Caco-2 (cell line): Measurements from ENCODE around the gene FSHR. TPM values are rescaled to one million over a fixed set of nuclear protein-coding genes. Genes with fewer than 3 reads are reported as not detected.

Experiments used
- BruUV-seq: library from RNA; stranded (reverse); fragments of 400-500 nt; replicated peaks from 2 replicates; lab custom pipeline; 2021; lab: Mats Ljungman, UMichigan
- CTCF ChIA-PET: fragments of 300-600 bp; sonication (Branson Sonifier 250); formaldehyde crosslinking; loops from one replicate; lab custom pipeline; 2022; ENCODE audit warnings: antibody characterized with exemption; lab: Charles Lee
- POLR2A ChIA-PET: fragments of 300-600 bp; sonication (Branson Sonifier 250); formaldehyde crosslinking; loops from one replicate; lab custom pipeline; 2022; ENCODE audit warnings: antibody characterized with exemption; lab: Charles Lee
- DNase-seq, 2 experiments: peaks; one replicate each; pipeline versions ENCODE4 v3.0.0 to v3.0.0-alpha.2; 2020 to 2022
- H3K27me3 ChIP-seq: replicated peaks from 2 replicates; pipeline ENCODE4 v1.6.0; 2011; ENCODE audit warnings: low read length; ENCODE audit not compliant: control insufficient read depth, insufficient read depth
- H3K36me3 ChIP-seq: 2 replicates; pipeline ENCODE4 v1.5.1; 2011; ENCODE audit warnings: low read length; ENCODE audit not compliant: control insufficient read depth, insufficient read depth
- H3K4me1 ChIP-seq: fragments of 250-450 bp; sonication (Bioruptor Pico); 2 replicates; pipeline ENCODE4 v1.5.1; 2020; ENCODE audit warnings: mild to moderate bottlenecking
- H3K4me3 ChIP-seq: 2 replicates; pipeline ENCODE4 v1.5.1; 2011; ENCODE audit warnings: low read depth, mild to moderate bottlenecking, control low read depth, low read length
- H3K9me3 ChIP-seq: fragments of 250-450 bp; sonication (Bioruptor Pico); 2 replicates; pipeline ENCODE4 v1.5.1; 2020; ENCODE audit warnings: mild to moderate bottlenecking, moderate library complexity
- H3K27ac Mint-ChIP-seq: one replicate; pipeline ENCODE4 v1.8.0; 2022; ENCODE audit warnings: mixed read lengths; ENCODE audit not compliant: unreplicated experiment
- H3K27me3 Mint-ChIP-seq: one replicate; pipeline ENCODE4 v1.8.0; 2022; ENCODE audit warnings: mixed read lengths; ENCODE audit not compliant: insufficient read depth, unreplicated experiment
- H3K36me3 Mint-ChIP-seq: one replicate; pipeline ENCODE4 v1.8.0; 2022; ENCODE audit warnings: mild to moderate bottlenecking, mixed read lengths; ENCODE audit not compliant: insufficient read depth, unreplicated experiment
- H3K4me1 Mint-ChIP-seq: one replicate; pipeline ENCODE4 v1.8.0; 2022; ENCODE audit warnings: low read depth, mixed read lengths; ENCODE audit not compliant: unreplicated experiment
- H3K4me3 Mint-ChIP-seq: one replicate; pipeline ENCODE4 v1.8.0; 2022; ENCODE audit warnings: mild to moderate bottlenecking, moderate library complexity, mixed read lengths; ENCODE audit not compliant: unreplicated experiment
- H3K9me3 Mint-ChIP-seq: one replicate; pipeline ENCODE4 v1.8.0; 2022; ENCODE audit warnings: mixed read lengths; ENCODE audit not compliant: unreplicated experiment
- intact Hi-C: fragments of 100-400 bp; cut with micrococcal nuclease; formaldehyde crosslinking; loops from one replicate; pipeline ENCODE4 v1.10.0; 2022; ENCODE audit not compliant: unreplicated experiment
- total RNA-seq: library from RNA; stranded (reverse); gene quantifications from 2 replicates; pipeline ENCODE4 v1.2.3, GENCODE V29; 2022
- TF ChIP-seq, protein P1 (sequence below), 2 experiments: fragments of 200-600 bp in 1 of 2; IDR thresholded peaks; 1 replicate in 1 of 2; 2 replicates in 1 of 2; pipeline versions ENCODE4 v1.5.1 to v1.8.0; 2011 to 2022; ENCODE audit warnings: antibody characterized with exemption in 1 of 2, control low read depth in 1 of 2, inconsistent platforms in 1 of 2, low read depth in 1 of 2, low read length in 1 of 2, mild to moderate bottlenecking in 1 of 2, moderate library complexity in 1 of 2; ENCODE audit not compliant: insufficient read depth in 1 of 2, severe bottlenecking in 1 of 2, unreplicated experiment in 1 of 2

FSHR gene
- total RNA-seq, 1 experiment from 2014 or later, result 0.41 TPM

DNA sequence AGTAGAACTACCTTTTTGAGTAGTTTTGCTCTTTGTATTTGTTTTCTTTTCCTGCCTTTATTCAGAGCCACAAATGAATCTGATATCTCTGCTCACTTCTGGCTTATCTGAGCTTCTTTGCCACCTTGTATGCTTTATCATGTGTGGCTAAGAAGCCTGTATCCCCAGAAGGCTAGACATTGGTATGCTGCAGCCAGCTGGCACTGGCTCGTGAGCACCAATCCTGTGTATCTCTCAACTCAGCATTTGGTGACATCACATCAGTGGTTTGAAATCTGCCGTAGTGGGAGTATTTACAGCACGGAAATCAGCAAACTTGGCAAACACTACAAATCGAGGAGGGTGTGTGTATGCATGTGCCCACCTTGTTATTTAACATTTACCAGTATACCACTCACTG, 215.1 kb downstream of the FSHR start:
- no TSS peak for BruUV-seq
- POLR2A ChIA-PET, result no interaction called here
- H3K36me3 Mint-ChIP-seq, result no peaks in the 10 kb centered on the region
- Histone ChIP-seq H3K27me3 (no peaks in the 10 kb centered on the region; the same call in 1 of the 2 replicates), H3K4me3 (no peak overlapping the region), H3K36me3 (no peaks in the 10 kb centered on the region), H3K9me3 (no peaks in the 10 kb centered on the region), H3K4me1 (no peaks in the 10 kb centered on the region)
- H3K4me3 Mint-ChIP-seq, result no peak overlapping the region
- H3K27ac Mint-ChIP-seq, result no peak overlapping the region
- TF ChIP-seq, protein P1, sequence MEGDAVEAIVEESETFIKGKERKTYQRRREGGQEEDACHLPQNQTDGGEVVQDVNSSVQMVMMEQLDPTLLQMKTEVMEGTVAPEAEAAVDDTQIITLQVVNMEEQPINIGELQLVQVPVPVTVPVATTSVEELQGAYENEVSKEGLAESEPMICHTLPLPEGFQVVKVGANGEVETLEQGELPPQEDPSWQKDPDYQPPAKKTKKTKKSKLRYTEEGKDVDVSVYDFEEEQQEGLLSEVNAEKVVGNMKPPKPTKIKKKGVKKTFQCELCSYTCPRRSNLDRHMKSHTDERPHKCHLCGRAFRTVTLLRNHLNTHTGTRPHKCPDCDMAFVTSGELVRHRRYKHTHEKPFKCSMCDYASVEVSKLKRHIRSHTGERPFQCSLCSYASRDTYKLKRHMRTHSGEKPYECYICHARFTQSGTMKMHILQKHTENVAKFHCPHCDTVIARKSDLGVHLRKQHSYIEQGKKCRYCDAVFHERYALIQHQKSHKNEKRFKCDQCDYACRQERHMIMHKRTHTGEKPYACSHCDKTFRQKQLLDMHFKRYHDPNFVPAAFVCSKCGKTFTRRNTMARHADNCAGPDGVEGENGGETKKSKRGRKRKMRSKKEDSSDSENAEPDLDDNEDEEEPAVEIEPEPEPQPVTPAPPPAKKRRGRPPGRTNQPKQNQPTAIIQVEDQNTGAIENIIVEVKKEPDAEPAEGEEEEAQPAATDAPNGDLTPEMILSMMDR (IDR thresholded peaks at IDR 0.05; ENCODE audit: insufficient read depth in 1 of 2, low read depth in 1 of 2, low read length in 1 of 2, severe bottlenecking in 1 of 2, unreplicated experiment in 1 of 2), result no peak
- H3K4me1 Mint-ChIP-seq, result no peaks in the 10 kb centered on the region
- CTCF ChIA-PET, result no interaction called here
- H3K27me3 Mint-ChIP-seq, result peaks cover 7% of the 10 kb centered on the region
- no peaks in the 10 kb centered on the region for H3K9me3 Mint-ChIP-seq
- DNase-seq, result no peak
- intact Hi-C loops, result no loop called here

DNA sequence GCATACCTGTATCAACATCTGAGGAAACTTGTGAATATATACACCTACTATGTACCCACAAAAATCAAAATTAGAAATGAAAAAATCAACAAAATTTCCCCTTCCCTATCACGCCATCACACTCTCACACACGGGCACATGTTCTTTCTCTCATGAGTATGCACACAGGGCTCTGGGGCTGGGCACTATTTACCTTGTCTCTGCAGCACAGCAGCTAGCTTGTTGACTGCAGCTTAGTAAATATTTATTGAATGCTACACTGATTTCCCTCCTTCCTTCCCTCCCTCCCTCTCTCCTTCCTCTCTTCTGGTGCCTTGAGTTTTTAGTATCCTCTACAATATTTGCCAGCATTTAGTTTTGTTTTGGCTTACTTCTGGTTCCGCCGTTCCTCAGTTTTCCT, 216.1 kb downstream of the FSHR start:
- no peaks in the 10 kb centered on the region for H3K9me3 ChIP-seq
- Mint-ChIP-seq H3K27me3 (peaks cover 7% of the 10 kb centered on the region), H3K27ac (no peak overlapping the region), H3K36me3 (no peaks in the 10 kb centered on the region), H3K9me3 (no peaks in the 10 kb centered on the region), H3K4me1 (no peaks in the 10 kb centered on the region), H3K4me3 (no peak overlapping the region)
- H3K4me1 ChIP-seq, result no peaks in the 10 kb centered on the region
- no peak overlapping the region for H3K4me3 ChIP-seq
- intact Hi-C loops, result no loop called here
- POLR2A ChIA-PET, result no interaction called here
- H3K27me3 ChIP-seq, result no peaks in the 10 kb centered on the region; the same call in 1 of the 2 replicates
- DNase-seq, result no peak
- TF ChIP-seq, protein P1 (IDR thresholded peaks at IDR 0.05; ENCODE audit: insufficient read depth in 1 of 2, low read depth in 1 of 2, low read length in 1 of 2, severe bottlenecking in 1 of 2, unreplicated experiment in 1 of 2), result no peak
- BruUV-seq, result no TSS peak
- no peaks in the 10 kb centered on the region for H3K36me3 ChIP-seq
- CTCF ChIA-PET, result no interaction called here

DNA sequence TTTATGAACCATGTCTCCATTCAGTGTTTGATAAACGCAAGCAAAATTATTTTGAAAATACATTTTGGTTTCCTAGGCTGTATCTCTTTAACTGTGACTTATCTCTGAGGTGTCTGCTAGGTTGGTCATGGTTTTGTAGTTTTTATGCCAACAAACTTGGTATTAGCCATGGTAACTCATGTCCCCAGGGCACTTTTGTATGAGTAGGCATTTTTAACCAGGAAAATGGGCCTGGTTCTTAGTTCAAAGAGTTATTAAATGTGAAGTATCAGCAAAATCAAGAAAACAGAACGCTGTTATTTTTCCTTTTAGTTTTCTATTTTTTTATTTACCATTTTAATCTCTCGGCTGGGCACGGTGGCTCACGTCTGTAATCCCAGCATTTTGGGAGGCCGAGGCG, 219.5 kb downstream of the FSHR start:
- no peaks in the 10 kb centered on the region for H3K36me3 ChIP-seq
- intact Hi-C loops, result no loop called here
- no TSS peak for BruUV-seq
- H3K27me3 ChIP-seq, result no peaks in the 10 kb centered on the region; the same call in 1 of the 2 replicates
- no peak overlapping the region for H3K27ac Mint-ChIP-seq
- H3K36me3 Mint-ChIP-seq, result no peaks in the 10 kb centered on the region
- no peak for DNase-seq
- ChIA-PET POLR2A (no interaction called here), CTCF (no interaction called here)
- H3K4me3 ChIP-seq, result no peak overlapping the region
- H3K9me3 ChIP-seq, result no peaks in the 10 kb centered on the region
- no peaks in the 10 kb centered on the region for H3K4me1 ChIP-seq
- peaks cover 7% of the 10 kb centered on the region for H3K27me3 Mint-ChIP-seq
- no peak overlapping the region for H3K4me3 Mint-ChIP-seq
- no peaks in the 10 kb centered on the region for H3K9me3 Mint-ChIP-seq
- no peaks in the 10 kb centered on the region for H3K4me1 Mint-ChIP-seq
- TF ChIP-seq, protein P1 (IDR thresholded peaks at IDR 0.05; ENCODE audit: insufficient read depth in 1 of 2, low read depth in 1 of 2, low read length in 1 of 2, severe bottlenecking in 1 of 2, unreplicated experiment in 1 of 2), result no peak
